K562 (cell line): ENCODE data around the gene TMPRSS9. TPM values are rescaled to one million over a fixed set of nuclear protein-coding genes. Genes with fewer than 3 reads are reported as not detected.

Source experiments
- AFF4 ChIP-seq: sonication (generic); formaldehyde crosslinking; IDR thresholded peaks from 2 replicates; pipeline ENCODE4 v1.8.0; 2023; ENCODE audit warnings: mild to moderate bottlenecking, missing genetic modification reagents
- CHD1 ChIP-seq: fragments of 200-600 bp; sonication (generic); IDR thresholded peaks from one replicate; pipeline ENCODE4 v1.6.1; 2012; ENCODE audit warnings: mild to moderate bottlenecking, moderate library complexity, low read length, inconsistent platforms
- CTCF ChIP-seq, 3 experiments: IDR thresholded peaks in 2 of 3; conservative IDR thresholded peaks in 1 of 3; 2 replicates each; pipeline ENCODE4 v1.5.1; 2011 to 2012; ENCODE audit warnings: low read length in 3 of 3, mild to moderate bottlenecking in 3 of 3, control low read depth in 2 of 3, improper control_type of control experiment in 1 of 3, inconsistent platforms in 1 of 3, low read depth in 1 of 3, mixed read lengths in 1 of 3, moderate library complexity in 1 of 3; ENCODE audit not compliant: insufficient read depth in 2 of 3
- ELF2 ChIP-seq: fragments of 250-450 bp; sonication (Bioruptor Pico); IDR thresholded peaks from 2 replicates; pipeline ENCODE4 v1.5.0; 2021; ENCODE audit warnings: mild to moderate bottlenecking
- FOXK2 ChIP-seq, 2 experiments: fragments of 450-650 bp; IDR thresholded peaks in 1 of 2; conservative IDR thresholded peaks in 1 of 2; 2 replicates each; pipeline ENCODE4 v1.6.1; 2016; ENCODE audit warnings: low read depth in 2 of 2, mild to moderate bottlenecking in 1 of 2
- HNRNPUL1 ChIP-seq: fragments of 200-400 bp; formaldehyde crosslinking; IDR thresholded peaks from 2 replicates; pipeline ENCODE4 v1.6.1; 2017; ENCODE audit warnings: low read length
- ID3 ChIP-seq, 2 experiments: fragments of 250-450 bp in 1 of 2; fragments of 450-650 bp in 1 of 2; sonication (Bioruptor Pico) in 1 of 2; IDR thresholded peaks; 2 replicates each; pipeline versions ENCODE4 v1.6.1 to v1.8.0; 2016 to 2021; ENCODE audit warnings: mild to moderate bottlenecking in 2 of 2, moderate library complexity in 2 of 2, missing compliant biosample characterization in 1 of 2, missing genetic modification characterization in 1 of 2
- KLF13 ChIP-seq: fragments of 450-650 bp; IDR thresholded peaks from 2 replicates; pipeline ENCODE4 v1.6.1; 2016; ENCODE audit warnings: missing genetic modification characterization, low read depth, mild to moderate bottlenecking, missing compliant biosample characterization, moderate library complexity, borderline replicate concordance
- PATZ1 ChIP-seq: fragments of 250-450 bp; sonication (Bioruptor Pico); IDR thresholded peaks from 2 replicates; pipeline ENCODE4 v1.5.0; 2020; ENCODE audit warnings: mild to moderate bottlenecking, borderline replicate concordance
- RBFOX2 ChIP-seq: fragments of 200-400 bp; formaldehyde crosslinking; IDR thresholded peaks from 2 replicates; pipeline ENCODE4 v1.6.1; 2017; ENCODE audit warnings: low read depth, mild to moderate bottlenecking, low read length, moderate library complexity
- XRCC3 ChIP-seq: fragments of 450-650 bp; IDR thresholded peaks from 2 replicates; pipeline ENCODE4 v1.6.1; 2017; ENCODE audit warnings: mild to moderate bottlenecking, moderate library complexity
- polyA plus RNA-seq, 8 experiments: library from polyadenylated mRNA; depleted of rRNA in 4 of 8; stranded (reverse) in 5 of 8; unstranded in 3 of 8; fragments of >200 nt; fragmentation: Nextera tagmentation in 2 of 8; fragmentation: Illumina TruSeq in 1 of 8; extraction: Ambion mirVana in 2 of 8; extraction: Trizol in 1 of 8; gene quantifications; 2 replicates each; pipeline versions ENCODE4 v1.2.1 to v1.2.3, GENCODE V29; 2011 to 2014; ENCODE audit warnings: inconsistent platforms in 1 of 8, missing spikeins in 1 of 8
- total RNA-seq, 7 experiments: library from RNA; depleted of rRNA in 6 of 7; stranded (reverse); fragments of >200 nt in 6 of 7; fragmentation: Illumina TruSeq in 2 of 7; extraction: Trizol in 2 of 7; gene quantifications; 2 replicates each; pipeline versions ENCODE4 v1.2.1 to v1.2.3, GENCODE V29; 2011 to 2021; ENCODE audit warnings: low replicate concordance in 1 of 7
- TF ChIP-seq, protein P1 (sequence below), 2 experiments: fragments of 450-650 bp in 1 of 2; IDR thresholded peaks; 2 replicates each; pipeline ENCODE4 v1.6.1; 2011 to 2017; ENCODE audit warnings: low read depth in 2 of 2, antibody characterized with exemption in 1 of 2, borderline replicate concordance in 1 of 2, low read length in 1 of 2, mild to moderate bottlenecking in 1 of 2, mixed read lengths in 1 of 2; ENCODE audit not compliant: control insufficient read depth in 1 of 2

Gene TMPRSS9
- total and polyA plus RNA-seq, 9 of the 15 experiments (the other 6 are each of a cell fraction or from before 2014, with no cell fraction given), result 0.01 to 0.03 TPM; not detected in 7

DNA sequence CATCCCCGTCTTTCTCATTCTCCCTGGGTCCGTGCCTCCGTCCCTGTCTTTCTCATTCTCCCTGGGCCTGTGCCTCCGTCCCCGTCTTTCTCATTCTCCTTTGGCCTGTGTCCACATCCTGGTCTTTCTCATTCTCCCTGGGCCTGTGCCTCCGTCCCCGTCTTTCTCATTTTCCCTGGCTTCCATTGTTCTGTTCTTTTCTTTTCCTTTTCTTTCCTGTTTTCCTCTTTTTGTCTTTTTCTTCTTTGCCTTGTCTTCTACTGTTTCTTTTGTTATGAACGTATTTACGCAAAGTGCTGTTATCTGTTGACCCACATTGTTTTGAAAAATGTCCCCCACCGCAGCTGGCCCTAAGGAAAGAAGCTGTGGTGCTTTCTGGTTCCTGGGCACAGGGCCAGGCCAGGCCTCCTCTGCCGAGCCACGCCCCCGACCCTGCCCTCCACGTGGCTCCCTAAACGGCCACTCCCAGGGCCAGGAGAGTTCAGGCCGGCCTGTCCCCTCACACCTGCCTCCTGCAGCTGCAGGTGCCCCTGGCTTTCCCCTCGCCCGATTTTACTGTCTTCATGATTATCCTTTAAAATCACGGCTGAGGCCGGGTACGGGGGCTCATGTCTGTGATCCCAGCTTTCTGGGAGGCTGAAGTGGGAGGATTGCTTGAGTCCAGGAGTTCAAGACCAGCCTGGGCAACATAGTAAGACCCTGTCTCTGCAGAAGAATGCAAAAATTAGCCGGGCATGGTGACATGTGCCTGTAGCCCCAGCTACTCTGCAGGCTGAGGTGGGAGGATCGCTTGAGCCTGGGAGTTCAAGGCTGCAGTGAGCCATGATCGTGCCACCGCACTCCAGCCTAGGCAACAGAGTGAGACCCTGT is 14.0 kb upstream of the TMPRSS9 start (continued):
- TF ChIP-seq RBFOX2, result no peak
- TF ChIP-seq XRCC3, result no peak
- no peak for TF ChIP-seq PATZ1 (CRISPR knock-in tag)
- TF ChIP-seq, protein P1, sequence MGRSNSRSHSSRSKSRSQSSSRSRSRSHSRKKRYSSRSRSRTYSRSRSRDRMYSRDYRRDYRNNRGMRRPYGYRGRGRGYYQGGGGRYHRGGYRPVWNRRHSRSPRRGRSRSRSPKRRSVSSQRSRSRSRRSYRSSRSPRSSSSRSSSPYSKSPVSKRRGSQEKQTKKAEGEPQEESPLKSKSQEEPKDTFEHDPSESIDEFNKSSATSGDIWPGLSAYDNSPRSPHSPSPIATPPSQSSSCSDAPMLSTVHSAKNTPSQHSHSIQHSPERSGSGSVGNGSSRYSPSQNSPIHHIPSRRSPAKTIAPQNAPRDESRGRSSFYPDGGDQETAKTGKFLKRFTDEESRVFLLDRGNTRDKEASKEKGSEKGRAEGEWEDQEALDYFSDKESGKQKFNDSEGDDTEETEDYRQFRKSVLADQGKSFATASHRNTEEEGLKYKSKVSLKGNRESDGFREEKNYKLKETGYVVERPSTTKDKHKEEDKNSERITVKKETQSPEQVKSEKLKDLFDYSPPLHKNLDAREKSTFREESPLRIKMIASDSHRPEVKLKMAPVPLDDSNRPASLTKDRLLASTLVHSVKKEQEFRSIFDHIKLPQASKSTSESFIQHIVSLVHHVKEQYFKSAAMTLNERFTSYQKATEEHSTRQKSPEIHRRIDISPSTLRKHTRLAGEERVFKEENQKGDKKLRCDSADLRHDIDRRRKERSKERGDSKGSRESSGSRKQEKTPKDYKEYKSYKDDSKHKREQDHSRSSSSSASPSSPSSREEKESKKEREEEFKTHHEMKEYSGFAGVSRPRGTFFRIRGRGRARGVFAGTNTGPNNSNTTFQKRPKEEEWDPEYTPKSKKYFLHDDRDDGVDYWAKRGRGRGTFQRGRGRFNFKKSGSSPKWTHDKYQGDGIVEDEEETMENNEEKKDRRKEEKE (IDR thresholded peaks at IDR 0.05; ENCODE audit: borderline replicate concordance in 1 of 2, control insufficient read depth in 1 of 2, low read depth in 2 of 2, low read length in 1 of 2), result no peak
- TF ChIP-seq CTCF (IDR thresholded peaks at IDR 0.05 in 2 of 3, conservative IDR thresholded peaks at IDR 0.05 in 1 of 3; ENCODE audit: insufficient read depth in 2 of 3, low read depth in 1 of 3, low read length in 3 of 3), result no peak
- TF ChIP-seq KLF13 (tag), result peak; percentile 91
- TF ChIP-seq ELF2, result no peak
- TF ChIP-seq AFF4 (CRISPR knock-in tag), result 0 out of 2 replicates have a peak, but pooled peaks have one; percentile 25
- no peak for TF ChIP-seq HNRNPUL1
- TF ChIP-seq CHD1, result no peak
- peak; percentile 84 to 89 for TF ChIP-seq FOXK2 (conservative IDR thresholded peaks at IDR 0.05 in 1 of 2, IDR thresholded peaks at IDR 0.05 in 1 of 2; ENCODE audit: low read depth in 2 of 2)
- TF ChIP-seq ID3 (CRISPR knock-in tag; IDR thresholded peaks at IDR 0.05), result no peak
- 0 out of 2 replicates have a peak, but pooled peaks have one; percentile 31 for TF ChIP-seq ID3 (tag; IDR thresholded peaks at IDR 0.05)
